Measurements from ENCODE around the gene MEF2B. TPM values are rescaled to one million over a fixed set of nuclear protein-coding genes. Genes with fewer than 3 reads are reported as not detected.
"Not testable (repeated sequence)": the region's sequence is repeated elsewhere in the genome, so short reads cannot be mapped to it uniquely, and the experiment has no call there.

Gene MEF2B
- total and polyA plus RNA-seq, 8 donors = 0.93 to 7.2 (median 2.9) TPM; not detected in 5

GRCh38 chr19:19179548-19180441, 9.7 kb upstream of the MEF2B start:
- Histone ChIP-seq H3K9me3 (peaks cover 0 to 6% (median 0%) of the 10 kb centered on the region in 4 donors), H3K4me1 (no peaks in the 10 kb centered on the region), H3K4me3 (no peak overlapping the region), H3K27me3 (no peaks in the 10 kb centered on the region), H3K36me3 (peaks cover 10 to 85% (median 79%) of the 10 kb centered on the region in 4 donors), H3K27ac (no peak overlapping the region)
- WGBS, 5 donors = 85 to 94% (median 88%) methylated on average over 15 to 17 of the region's 17 CpGs
- no peak for TF ChIP-seq POLR2AphosphoS5 (IDR thresholded peaks at IDR 0.05)
- TF ChIP-seq POLR2A (IDR thresholded peaks at IDR 0.05) = no peak
- TF ChIP-seq EP300 (IDR thresholded peaks at IDR 0.05) = no peak
- TF ChIP-seq CTCF (IDR thresholded peaks at IDR 0.05) = no peak
- no peak for DNase-seq
- intact Hi-C loops (cut with DNase I; ENCODE audit: low total_unique reads) = no loop called here

GRCh38 chr19:19176950-19177349, 6.9 kb upstream of the MEF2B start:
- no peak for TF ChIP-seq POLR2A (IDR thresholded peaks at IDR 0.05)
- TF ChIP-seq EP300 (IDR thresholded peaks at IDR 0.05) = no peak
- TF ChIP-seq CTCF (IDR thresholded peaks at IDR 0.05) = no peak
- TF ChIP-seq POLR2AphosphoS5 (IDR thresholded peaks at IDR 0.05) = no peak
- no peak overlapping the region for H3K27ac ChIP-seq
- intact Hi-C loops (cut with DNase I; ENCODE audit: low total_unique reads) = no loop called here
- 86 to 93% (median 90%) methylated on average over 8 of the region's 8 CpGs for WGBS, 5 donors
- peaks cover 0 to 6% (median 0%) of the 10 kb centered on the region in 4 donors for H3K9me3 ChIP-seq
- DNase-seq = no peak
- no peak overlapping the region for H3K4me3 ChIP-seq
- H3K4me1 ChIP-seq = peaks cover 0 to 7% (median 2%) of the 10 kb centered on the region in 4 donors
- peaks cover 2 to 63% (median 60%) of the 10 kb centered on the region in 4 donors for H3K36me3 ChIP-seq
- no peaks in the 10 kb centered on the region for H3K27me3 ChIP-seq

- H3K27me3 ChIP-seq; intact Hi-C loops (cut with DNase I; ENCODE audit: low total_unique reads); H3K27ac ChIP-seq; H3K9me3 ChIP-seq; H3K4me3 ChIP-seq; DNase-seq: not testable (repeated sequence)
- 82 to 94% (median 82%) methylated on average over 5 of the region's 5 CpGs for WGBS, 5 donors
- peaks cover 8 to 21% (median 14%) of the 10 kb centered on the region in 4 donors for H3K4me1 ChIP-seq
- peaks cover 0 to 26% (median 25%) of the 10 kb centered on the region in 4 donors for H3K36me3 ChIP-seq
Observed at GRCh38 chr19:19173243-19173642, 3.2 kb upstream of the MEF2B start.

GRCh38 chr19:19171821-19172532, 1.9 kb upstream of the MEF2B start:
- intact Hi-C loops (cut with DNase I; ENCODE audit: low total_unique reads) = no loop called here
- Histone ChIP-seq H3K9me3 (no peaks in the 10 kb centered on the region), H3K4me3 (no peak overlapping the region), H3K36me3 (peaks cover 0 to 15% (median 14%) of the 10 kb centered on the region in 4 donors), H3K4me1 (peaks cover 8 to 21% (median 14%) of the 10 kb centered on the region in 4 donors), H3K27me3 (peaks cover 0 to 7% (median 0%) of the 10 kb centered on the region in 3 donors), H3K27ac (no peak overlapping the region)
- WGBS, 5 donors = 44 to 71% (median 58%) methylated on average over 5 to 8 of the region's 8 CpGs
- TF ChIP-seq POLR2AphosphoS5 (IDR thresholded peaks at IDR 0.05) (no peak), CTCF (IDR thresholded peaks at IDR 0.05) (no peak), POLR2A (IDR thresholded peaks at IDR 0.05) (no peak)
- no peak for DNase-seq
